ENCODE results near the gene LRBA.

LRBA gene

DNA sequence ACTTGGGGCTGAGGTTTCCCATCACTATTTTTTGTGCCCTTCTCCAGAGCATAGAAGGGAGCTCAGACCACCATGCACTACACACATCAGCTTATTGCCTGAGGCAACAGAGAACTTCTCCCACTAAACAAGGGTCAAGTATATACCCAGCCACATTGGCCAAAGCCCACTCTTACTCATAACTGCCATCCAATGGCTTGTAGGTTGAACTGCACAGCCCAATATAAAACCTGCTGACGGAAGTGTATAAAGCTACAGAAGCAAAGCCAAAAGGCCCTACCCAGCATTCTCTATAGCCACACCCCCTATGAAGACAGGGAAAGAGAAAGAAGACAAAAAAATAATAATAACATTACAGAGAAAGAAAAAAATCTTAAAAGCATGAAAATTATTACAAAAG is 139.7 kb downstream of the LRBA start:
- no peak for TF ChIP-seq CTCF (IDR thresholded peaks at IDR 0.05; ENCODE audit: low read length)
- no peak for TF ChIP-seq EZH2 (IDR thresholded peaks at IDR 0.05; ENCODE audit: borderline replicate concordance, low read length)
- Histone ChIP-seq H3K9me2 (ENCODE audit: low read depth, low read length) (no peaks in the 10 kb centered on the region), H3K27me3 (ENCODE audit: insufficient read depth, low read length) (no peaks in the 10 kb centered on the region), H4K20me1 (ENCODE audit: insufficient read depth, low read length) (no peaks in the 10 kb centered on the region), H3K9ac (ENCODE audit: low read length) (no peak overlapping the region), H3K4me1 (ENCODE audit: insufficient read depth, low read length, severe bottlenecking) (no peaks in the 10 kb centered on the region), H2AFZ (ENCODE audit: low read length) (no peak overlapping the region), H3K36me3 (ENCODE audit: insufficient read depth, low read length) (peaks cover 17% of the 10 kb centered on the region), H3F3A (ENCODE audit: insufficient read depth, low read length) (no peaks in the 10 kb centered on the region), H3K27ac (ENCODE audit: low read depth, low read length, poor library complexity, severe bottlenecking) (no peak overlapping the region), H3K4me3 (ENCODE audit: low read depth, low read length, poor library complexity, severe bottlenecking) (no peak overlapping the region), H3K79me2 (ENCODE audit: insufficient read depth, low read length) (no peaks in the 10 kb centered on the region), H3K4me2 (ENCODE audit: low read length) (no peak overlapping the region), H3K9me3 (ENCODE audit: low read length) (peaks cover under 1% of the 10 kb centered on the region; the same call in 1 of the 2 replicates)

- no peak overlapping the region for H2AFZ ChIP-seq (ENCODE audit: low read length)
- no peak overlapping the region for H3K9ac ChIP-seq (ENCODE audit: low read length)
- no peaks in the 10 kb centered on the region for H3F3A ChIP-seq (ENCODE audit: insufficient read depth, low read length)
- no peaks in the 10 kb centered on the region for H3K79me2 ChIP-seq (ENCODE audit: insufficient read depth, low read length)
- no peaks in the 10 kb centered on the region for H3K9me2 ChIP-seq (ENCODE audit: low read depth, low read length)
- no peaks in the 10 kb centered on the region for H3K27me3 ChIP-seq (ENCODE audit: insufficient read depth, low read length)
- H3K27ac ChIP-seq (ENCODE audit: low read depth, low read length, poor library complexity, severe bottlenecking) = no peak overlapping the region
- TF ChIP-seq EZH2 (IDR thresholded peaks at IDR 0.05; ENCODE audit: borderline replicate concordance, low read length) (no peak), CTCF (IDR thresholded peaks at IDR 0.05; ENCODE audit: low read length) (no peak)
- no peaks in the 10 kb centered on the region for H4K20me1 ChIP-seq (ENCODE audit: insufficient read depth, low read length)
- H3K9me3 ChIP-seq (ENCODE audit: low read length) = no peaks in the 10 kb centered on the region; the same call in 1 of the 2 replicates
- peaks cover 9% of the 10 kb centered on the region for H3K36me3 ChIP-seq (ENCODE audit: insufficient read depth, low read length)
- no peaks in the 10 kb centered on the region for H3K4me1 ChIP-seq (ENCODE audit: insufficient read depth, low read length, severe bottlenecking)
- no peak overlapping the region for H3K4me3 ChIP-seq (ENCODE audit: low read depth, low read length, poor library complexity, severe bottlenecking)
- H3K4me2 ChIP-seq (ENCODE audit: low read length) = no peak overlapping the region
These were observed 140.5 kb downstream of the LRBA start for GRCh38 chr4:150874338-150875226.

DNA sequence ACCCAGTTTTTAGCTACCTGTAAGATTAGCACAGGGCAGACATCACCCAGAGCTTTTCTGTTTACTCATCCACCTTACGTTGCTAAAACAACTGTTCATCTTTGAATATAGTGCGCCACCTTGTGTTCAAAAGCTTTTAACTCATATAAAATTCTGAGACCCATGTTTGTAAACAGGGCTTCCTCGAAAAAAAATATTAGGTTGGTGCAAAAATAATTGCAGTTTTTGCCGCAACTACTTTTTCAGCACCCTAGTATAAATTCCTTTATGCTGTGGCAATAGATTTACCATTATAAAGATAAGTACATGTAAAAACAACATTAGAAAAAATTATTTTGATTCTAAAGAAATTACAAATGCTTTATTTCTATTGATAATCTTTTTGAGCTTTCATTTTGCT is 147.9 kb downstream of the LRBA start:
- H3K4me3 ChIP-seq (ENCODE audit: low read depth, low read length, poor library complexity, severe bottlenecking) = no peak overlapping the region
- H3F3A ChIP-seq (ENCODE audit: insufficient read depth, low read length) = no peaks in the 10 kb centered on the region
- no peak overlapping the region for H3K9ac ChIP-seq (ENCODE audit: low read length)
- peaks cover 6% of the 10 kb centered on the region; the same call in 1 of the 2 replicates for H3K36me3 ChIP-seq (ENCODE audit: insufficient read depth, low read length)
- no peaks in the 10 kb centered on the region for H4K20me1 ChIP-seq (ENCODE audit: insufficient read depth, low read length)
- H3K27me3 ChIP-seq (ENCODE audit: insufficient read depth, low read length) = no peaks in the 10 kb centered on the region
- TF ChIP-seq CTCF (IDR thresholded peaks at IDR 0.05; ENCODE audit: low read length) (peak; percentile 58), EZH2 (IDR thresholded peaks at IDR 0.05; ENCODE audit: borderline replicate concordance, low read length) (no peak)
- no peaks in the 10 kb centered on the region for H3K9me3 ChIP-seq (ENCODE audit: low read length)
- H3K27ac ChIP-seq (ENCODE audit: low read depth, low read length, poor library complexity, severe bottlenecking) = no peak overlapping the region
- no peaks in the 10 kb centered on the region for H3K9me2 ChIP-seq (ENCODE audit: low read depth, low read length)
- H3K79me2 ChIP-seq (ENCODE audit: insufficient read depth, low read length) = no peaks in the 10 kb centered on the region
- H3K4me2 ChIP-seq (ENCODE audit: low read length) = no peak overlapping the region
- no peaks in the 10 kb centered on the region for H3K4me1 ChIP-seq (ENCODE audit: insufficient read depth, low read length, severe bottlenecking)
- H2AFZ ChIP-seq (ENCODE audit: low read length) = no peak overlapping the region

Measured in OCI-LY1 (cell line).